HEK293 (cell line): ENCODE measurements around the gene MCM3AP.

Experiments
- BCL11B ChIP-seq: fragments of 450-650 bp; formaldehyde crosslinking; IDR thresholded peaks from 2 replicates; pipeline ENCODE4 v1.5.1; 2016; ENCODE audit warnings: low read depth, missing biosample characterization, missing genetic modification characterization
- EGR2 ChIP-seq: fragments of 450-650 bp; formaldehyde crosslinking; IDR thresholded peaks from 2 replicates; pipeline ENCODE4 v1.5.1; 2016; ENCODE audit warnings: low read depth, missing biosample characterization, missing genetic modification characterization
- GLIS2 ChIP-seq: fragments of 450-650 bp; formaldehyde crosslinking; IDR thresholded peaks from 2 replicates; pipeline ENCODE4 v1.5.1; 2016; ENCODE audit warnings: missing biosample characterization, missing genetic modification characterization
- KLF17 ChIP-seq: fragments of 450-650 bp; formaldehyde crosslinking; IDR thresholded peaks from 2 replicates; pipeline ENCODE4 v1.5.1; 2016; ENCODE audit warnings: missing biosample characterization, missing genetic modification characterization
- MYNN ChIP-seq: fragments of 450-650 bp; formaldehyde crosslinking; IDR thresholded peaks from 2 replicates; pipeline ENCODE4 v1.5.1; 2016; ENCODE audit warnings: missing biosample characterization, missing genetic modification characterization, borderline replicate concordance
- OSR2 ChIP-seq: fragments of 450-650 bp; formaldehyde crosslinking; IDR thresholded peaks from 2 replicates; pipeline ENCODE4 v1.5.1; 2016; ENCODE audit warnings: missing biosample characterization, missing genetic modification characterization
- PRDM4 ChIP-seq: fragments of 450-650 bp; formaldehyde crosslinking; IDR thresholded peaks from 2 replicates; pipeline ENCODE4 v1.5.1; 2017; ENCODE audit warnings: missing biosample characterization, missing genetic modification characterization
- SP7 ChIP-seq: fragments of 450-650 bp; formaldehyde crosslinking; IDR thresholded peaks from 2 replicates; pipeline ENCODE4 v1.5.1; 2016; ENCODE audit warnings: missing biosample characterization, missing genetic modification characterization
- TSHZ1 ChIP-seq: fragments of 450-650 bp; formaldehyde crosslinking; IDR thresholded peaks from 2 replicates; pipeline ENCODE4 v1.5.1; 2016; ENCODE audit warnings: missing biosample characterization, missing genetic modification characterization, borderline replicate concordance
- ZBTB10 ChIP-seq: fragments of 450-650 bp; formaldehyde crosslinking; IDR thresholded peaks from 2 replicates; pipeline ENCODE4 v1.5.1; 2016; ENCODE audit warnings: missing biosample characterization, missing genetic modification characterization
- ZNF138 ChIP-seq: fragments of 450-650 bp; formaldehyde crosslinking; IDR thresholded peaks from 2 replicates; pipeline ENCODE4 v1.5.1; 2016; ENCODE audit warnings: missing biosample characterization, missing genetic modification characterization, borderline replicate concordance
- ZNF202 ChIP-seq: fragments of 450-650 bp; formaldehyde crosslinking; IDR thresholded peaks from 2 replicates; pipeline ENCODE4 v1.5.1; 2016; ENCODE audit warnings: missing biosample characterization, missing genetic modification characterization, borderline replicate concordance
- ZNF214 ChIP-seq: fragments of 450-650 bp; formaldehyde crosslinking; IDR thresholded peaks from 2 replicates; pipeline ENCODE4 v1.5.1; 2017; ENCODE audit warnings: missing biosample characterization, mild to moderate bottlenecking, missing genetic modification characterization, borderline replicate concordance
- ZNF223 ChIP-seq: fragments of 450-650 bp; formaldehyde crosslinking; IDR thresholded peaks from 2 replicates; pipeline ENCODE4 v1.5.1; 2016; ENCODE audit warnings: missing biosample characterization, missing genetic modification characterization
- ZNF449 ChIP-seq: fragments of 450-650 bp; formaldehyde crosslinking; IDR thresholded peaks from 2 replicates; pipeline ENCODE4 v1.5.1; 2017; ENCODE audit warnings: missing biosample characterization, mild to moderate bottlenecking, missing genetic modification characterization, moderate library complexity
- ZNF513 ChIP-seq: fragments of 450-650 bp; IDR thresholded peaks from 2 replicates; pipeline ENCODE4 v1.5.1; 2018; ENCODE audit warnings: missing biosample characterization, missing genetic modification characterization
- ZNF529 ChIP-seq: fragments of 450-650 bp; formaldehyde crosslinking; IDR thresholded peaks from 2 replicates; pipeline ENCODE4 v1.5.1; 2017; ENCODE audit warnings: missing genetic modification characterization, missing biosample characterization; ENCODE audit not compliant: insufficient replicate concordance
- ZNF785 ChIP-seq: fragments of 450-650 bp; formaldehyde crosslinking; IDR thresholded peaks from 2 replicates; pipeline ENCODE4 v1.5.1; 2016; ENCODE audit warnings: missing biosample characterization, missing genetic modification characterization
- ZSCAN18 ChIP-seq: fragments of 450-650 bp; formaldehyde crosslinking; IDR thresholded peaks from 2 replicates; pipeline ENCODE4 v1.5.1; 2016; ENCODE audit warnings: missing biosample characterization, missing genetic modification characterization
- TF ChIP-seq, protein P1 (sequence below): IDR thresholded peaks from 2 replicates; pipeline ENCODE4 v1.6.1; 2011; ENCODE audit warnings: mild to moderate bottlenecking, low read depth, low read length, borderline replicate concordance

Gene MCM3AP

GRCh38 chr21:46323710-46324389 is 38.4 kb upstream of the MCM3AP start, which contains the start of the genes C21orf58 and PCNT (continued):
- peak; percentile 38; the same call in 1 of the 2 replicates for TF ChIP-seq OSR2
- TF ChIP-seq ZSCAN18 (tag by site-specific recombination) = no peak
- no peak for TF ChIP-seq ZNF214 (tag by site-specific recombination)
- TF ChIP-seq TSHZ1 (tag by site-specific recombination) = peak; percentile 35; the same call in 1 of the 2 replicates
- TF ChIP-seq ZNF223 (tag by site-specific recombination) = no peak
- TF ChIP-seq ZNF449 (tag by site-specific recombination) = peak; percentile 74
- TF ChIP-seq, protein P1, sequence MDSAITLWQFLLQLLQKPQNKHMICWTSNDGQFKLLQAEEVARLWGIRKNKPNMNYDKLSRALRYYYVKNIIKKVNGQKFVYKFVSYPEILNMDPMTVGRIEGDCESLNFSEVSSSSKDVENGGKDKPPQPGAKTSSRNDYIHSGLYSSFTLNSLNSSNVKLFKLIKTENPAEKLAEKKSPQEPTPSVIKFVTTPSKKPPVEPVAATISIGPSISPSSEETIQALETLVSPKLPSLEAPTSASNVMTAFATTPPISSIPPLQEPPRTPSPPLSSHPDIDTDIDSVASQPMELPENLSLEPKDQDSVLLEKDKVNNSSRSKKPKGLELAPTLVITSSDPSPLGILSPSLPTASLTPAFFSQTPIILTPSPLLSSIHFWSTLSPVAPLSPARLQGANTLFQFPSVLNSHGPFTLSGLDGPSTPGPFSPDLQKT = no peak
- TF ChIP-seq ZNF513 (tag by site-specific recombination) = 0 out of 2 replicates have a peak, but pooled peaks have one; percentile 10
- TF ChIP-seq BCL11B (tag by site-specific recombination) = no peak
- TF ChIP-seq ZNF202 (tag by site-specific recombination) = no peak
- TF ChIP-seq PRDM4 (tag by site-specific recombination) = peak; percentile 60
- TF ChIP-seq ZNF785 (tag by site-specific recombination) = no peak
- TF ChIP-seq KLF17 (tag by site-specific recombination) = peak; percentile 85
- no peak for TF ChIP-seq ZNF138 (tag by site-specific recombination)
- no peak for TF ChIP-seq ZBTB10
- TF ChIP-seq MYNN (tag by site-specific recombination) = no peak
- no peak for TF ChIP-seq ZNF529 (tag by site-specific recombination)
- peak; percentile 95 for TF ChIP-seq EGR2 (tag by site-specific recombination)
- TF ChIP-seq SP7 (tag by site-specific recombination) = peak; percentile 63
- TF ChIP-seq GLIS2 (tag by site-specific recombination) = peak; percentile 82
